ENCODE measurements around the gene CATSPER3.

GRCh38 chr5:135032695-135032998, 64.9 kb downstream of the CATSPER3 start:
- TF ChIP-seq CTCF (IDR thresholded peaks at IDR 0.05): no peak
- no peak for TF ChIP-seq POLR2A (IDR thresholded peaks at IDR 0.05)
